H1 (cell line): ENCODE results near the gene CKMT1A. TPM values are rescaled to one million over a fixed set of nuclear protein-coding genes. Genes with fewer than 3 reads are reported as not detected.

Experiments
- polyA plus RNA-seq, 7 experiments: library from polyadenylated mRNA; depleted of rRNA in 3 of 7; stranded (reverse) in 5 of 7; unstranded in 2 of 7; fragments of >200 nt in 5 of 7; fragments of 200-250 nt in 2 of 7; gene quantifications; 1 replicate in 5 of 7; 2 replicates in 1 of 7; 4 replicates in 1 of 7; pipeline versions ENCODE4 v1.2.1 to v1.2.3, GENCODE V29; 2011 to 2013; ENCODE audit warnings: missing spikeins in 2 of 7, mixed read lengths in 2 of 7
- small RNA-seq: library from polyadenylated mRNA; stranded (forward); fragments of <200 nt; extraction: miRNeasy Mini kit (QIAGEN cat#:217004); gene quantifications from one replicate; pipeline ENCODE3, GENCODE V24; 2013; ENCODE audit not compliant: insufficient read depth
- total RNA-seq: library from RNA; stranded (reverse); fragmentation: NEBNext Ultra II Directional; extraction: Animal tissue kit (Norgen Biotek cat#: 25700); gene quantifications from 2 replicates; pipeline ENCODE4 v1.2.1, GENCODE V29; 2021

CKMT1A gene
- total and polyA plus RNA-seq, 2 of the 8 experiments (the other 6 are each of a cell fraction or from before 2014, with no cell fraction given), result 35.0 to 38.9 TPM

Small RNAs within 50 kb of the gene (small RNA-seq; reads per million reads assigned to genes)
- gene PDIA3P2 (not detected), gene RNU6-353P (not detected), gene RNU6-354P (not detected)

Other genes with a start within 250 kb of the CKMT1A start
- gene TP53BP1, start 200.7 kb upstream of the CKMT1A start, total RNA-seq, result 63.6 and 68.5 TPM in 2 replicates
- gene TP53BP1, start 200.7 kb upstream of the CKMT1A start, polyA plus RNA-seq (2011; rRNA removed), result 24.8 and 34.1 TPM in 2 replicates
- 2.4 and 3.4 TPM in 2 replicates for gene MAP1A, start 176.3 kb upstream of the CKMT1A start, total RNA-seq
- gene MAP1A, start 176.3 kb upstream of the CKMT1A start, polyA plus RNA-seq (2011; rRNA removed), result 0.57 and 0.80 TPM in 2 replicates
- 18.8 and 24.3 TPM in 2 replicates for gene PPIP5K1, start 103.7 kb upstream of the CKMT1A start, total RNA-seq
- 22.7 and 30.4 TPM in 2 replicates for gene PPIP5K1, start 103.7 kb upstream of the CKMT1A start, polyA plus RNA-seq (2011; rRNA removed)
- gene CKMT1B, start 99.8 kb upstream of the CKMT1A start, total RNA-seq, result 27.1 and 30.5 TPM in 2 replicates
- 91.3 and 111 TPM in 2 replicates for gene CKMT1B, start 99.8 kb upstream of the CKMT1A start, polyA plus RNA-seq (2011; rRNA removed)
- 0.34 and 0.42 TPM in 2 replicates for gene STRC, start 75.1 kb upstream of the CKMT1A start, total RNA-seq
- 0.41 and 0.57 TPM in 2 replicates for gene STRC, start 75.1 kb upstream of the CKMT1A start, polyA plus RNA-seq (2011; rRNA removed)
- 1.2 TPM in 2 replicates for gene CATSPER2, start 45.0 kb upstream of the CKMT1A start, total RNA-seq
- gene CATSPER2, start 45.0 kb upstream of the CKMT1A start, polyA plus RNA-seq (2011; rRNA removed), result 0.89 and 1.9 TPM in 2 replicates
- 653 and 655 TPM in 2 replicates for gene PDIA3, start 52.6 kb downstream of the CKMT1A start, total RNA-seq
- gene PDIA3, start 52.6 kb downstream of the CKMT1A start, polyA plus RNA-seq (2011; rRNA removed), result 70.8 and 90.4 TPM in 2 replicates
- gene ELL3, start 83.1 kb downstream of the CKMT1A start, total RNA-seq, result 9.2 and 11.0 TPM in 2 replicates
- 13.7 and 15.5 TPM in 2 replicates for gene ELL3, start 83.1 kb downstream of the CKMT1A start, polyA plus RNA-seq (2011; rRNA removed)
- gene SERF2, start 98.5 kb downstream of the CKMT1A start, total RNA-seq, result 655 and 672 TPM in 2 replicates
- 999 and 1,376 TPM in 2 replicates for gene SERF2, start 98.5 kb downstream of the CKMT1A start, polyA plus RNA-seq (2011; rRNA removed)
- gene SERINC4, start 106.4 kb downstream of the CKMT1A start, total RNA-seq, result not detected in 2 replicates
- 0.08 and 0.14 TPM in 2 replicates for gene SERINC4, start 106.4 kb downstream of the CKMT1A start, polyA plus RNA-seq (2011; rRNA removed)
- 9.9 and 17.6 TPM in 2 replicates for gene HYPK, start 106.7 kb downstream of the CKMT1A start, total RNA-seq
- 5.0 and 5.4 TPM in 2 replicates for gene HYPK, start 106.7 kb downstream of the CKMT1A start, polyA plus RNA-seq (2011; rRNA removed)
- 36.6 and 36.7 TPM in 2 replicates for gene MFAP1, start 130.8 kb downstream of the CKMT1A start, total RNA-seq
- 11.0 and 23.6 TPM in 2 replicates for gene MFAP1, start 130.8 kb downstream of the CKMT1A start, polyA plus RNA-seq (2011; rRNA removed)
- gene WDR76, start 133.1 kb downstream of the CKMT1A start, total RNA-seq, result 18.9 and 19.6 TPM in 2 replicates
- gene WDR76, start 133.1 kb downstream of the CKMT1A start, polyA plus RNA-seq (2011; rRNA removed), result 2.7 and 4.1 TPM in 2 replicates